Kidney epithelial cell (primary cell): ENCODE data around the gene LMX1A. TPM values are rescaled to one million over a fixed set of nuclear protein-coding genes. Genes with fewer than 3 reads are reported as not detected.

Source experiments
- DNase-seq: peaks from one replicate; pipeline ENCODE4 v3.0.0-alpha.2; 2010; ENCODE audit warnings: low read depth
- H3K27me3 ChIP-seq: 2 replicates; pipeline ENCODE4 v1.6.0; 2011; ENCODE audit warnings: low read length; ENCODE audit not compliant: control insufficient read depth, insufficient read depth
- H3K36me3 ChIP-seq: 2 replicates; pipeline ENCODE4 v1.5.1; 2011; ENCODE audit warnings: low read length; ENCODE audit not compliant: control insufficient read depth, insufficient read depth
- H3K4me3 ChIP-seq: 2 replicates; pipeline ENCODE4 v1.5.1; 2011; ENCODE audit warnings: low read depth, mild to moderate bottlenecking, control low read depth, low read length
- CTCF ChIP-seq: IDR thresholded peaks from 2 replicates; pipeline ENCODE4 v1.5.1; 2011; ENCODE audit warnings: mild to moderate bottlenecking, moderate library complexity, low read length, control low read depth, inconsistent platforms; ENCODE audit not compliant: insufficient read depth, poor library complexity, severe bottlenecking
- total RNA-seq: library from RNA; depleted of rRNA; stranded (reverse); fragments of >200 nt; gene quantifications from 2 replicates; pipeline ENCODE4 v1.2.3, GENCODE V29; 2015

The LMX1A gene
- total RNA-seq, 1 donor from 2014 or later, result not detected

- Histone ChIP-seq H3K27me3 (peaks cover 15% of the 10 kb centered on the region), H3K36me3 (no peaks in the 10 kb centered on the region), H3K4me3 (no peak overlapping the region)
- DNase-seq, result no peak
- no peak for TF ChIP-seq CTCF
These were observed 27.3 kb upstream of the LMX1A start for GRCh38 chr1:165383599-165384405.

GRCh38 chr1:165383067-165383466 lies 26.6 kb upstream of the LMX1A start:
- H3K27me3 ChIP-seq, result peaks cover 15% of the 10 kb centered on the region
- DNase-seq, result no peak
- no peak for TF ChIP-seq CTCF
- H3K4me3 ChIP-seq, result no peak overlapping the region
- H3K36me3 ChIP-seq, result no peaks in the 10 kb centered on the region

- TF ChIP-seq CTCF, result no peak
- no peaks in the 10 kb centered on the region for H3K36me3 ChIP-seq
- H3K27me3 ChIP-seq, result peaks cover 15% of the 10 kb centered on the region
- no peak overlapping the region for H3K4me3 ChIP-seq
- no peak for DNase-seq
These were observed 25.4 kb upstream of the LMX1A start for GRCh38 chr1:165381745-165382505.

DNA sequence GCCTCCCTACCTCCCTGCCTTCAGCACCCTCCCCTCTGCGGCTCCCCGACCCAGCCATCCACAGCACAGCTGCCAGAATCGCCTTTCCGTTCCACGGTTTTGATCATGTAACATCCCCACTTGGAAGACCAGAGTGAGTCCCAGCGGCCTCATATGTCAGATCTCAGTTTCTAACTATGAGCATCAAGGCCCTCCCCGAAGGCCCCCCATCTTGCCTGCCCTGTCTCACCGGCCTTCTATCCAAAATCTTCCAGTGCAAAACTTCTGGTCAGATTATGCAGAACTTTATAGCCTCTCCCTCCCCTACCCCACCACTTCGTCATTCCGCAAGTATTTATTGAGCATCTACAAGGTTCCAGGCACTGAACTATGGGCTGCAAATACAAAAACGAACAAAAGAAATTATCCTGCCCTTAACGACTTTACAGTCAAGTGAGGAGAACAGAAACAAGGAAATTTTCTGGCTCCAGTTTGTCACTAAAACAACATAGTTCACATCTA lies 20.3 kb upstream of the LMX1A start:
- Histone ChIP-seq H3K4me3 (no peak overlapping the region), H3K27me3 (peaks cover 17% of the 10 kb centered on the region)

More for the DNA sequence above, 20.3 kb upstream of the LMX1A start:
- TF ChIP-seq CTCF, result no peak
- H3K36me3 ChIP-seq, result no peaks in the 10 kb centered on the region
- DNase-seq, result no peak
